ENCODE results near the gene DCHS1.

Gene DCHS1

DNA sequence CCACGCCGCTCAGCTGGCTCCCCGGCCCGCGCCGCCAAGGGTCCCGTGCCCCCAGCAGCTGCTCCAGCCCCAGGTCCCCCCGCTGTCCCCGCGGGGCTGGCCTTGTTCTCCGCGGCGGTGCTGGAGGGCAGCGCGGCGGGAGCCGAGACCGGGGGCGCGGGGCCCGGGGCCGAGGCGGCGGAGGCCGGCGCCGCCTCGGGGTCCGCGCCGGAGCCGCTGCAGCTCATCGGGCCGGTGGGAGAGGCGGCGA lies 43.7 kb downstream of the DCHS1 start:
- DNase-seq (ENCODE audit: low read depth), result no peak

- DNase-seq (ENCODE audit: low read depth), result no peak
Observed at GRCh38 chr11:6611092-6611962, 44.3 kb downstream of the DCHS1 start.

DNA sequence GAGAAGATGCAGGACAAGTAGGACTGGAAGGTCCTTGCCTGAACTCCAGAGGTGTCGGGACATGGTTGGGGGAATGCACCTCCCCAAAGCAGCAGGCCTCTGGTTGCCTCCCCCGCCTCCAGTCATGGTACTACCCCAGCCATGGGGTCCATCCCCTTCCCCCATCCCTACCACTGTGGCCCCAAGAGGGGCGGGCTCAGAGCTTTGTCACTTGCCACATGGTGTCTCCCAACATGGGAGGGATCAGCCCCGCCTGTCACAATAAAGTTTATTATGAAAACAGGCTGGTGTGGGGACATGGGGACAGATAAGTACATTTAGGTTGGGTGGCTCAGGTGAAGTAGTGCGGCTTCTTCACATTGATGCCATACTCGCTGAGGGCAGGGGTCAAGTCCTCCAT lies 45.0 kb downstream of the DCHS1 start:
- DNase-seq (ENCODE audit: low read depth), result no peak

GRCh38 chr11:6609502-6610015 lies 46.0 kb downstream of the DCHS1 start:
- DNase-seq (ENCODE audit: low read depth), result no peak

- no peak for DNase-seq (ENCODE audit: low read depth)
Observed at GRCh38 chr11:6608726-6609501, 46.7 kb downstream of the DCHS1 start.

DNA sequence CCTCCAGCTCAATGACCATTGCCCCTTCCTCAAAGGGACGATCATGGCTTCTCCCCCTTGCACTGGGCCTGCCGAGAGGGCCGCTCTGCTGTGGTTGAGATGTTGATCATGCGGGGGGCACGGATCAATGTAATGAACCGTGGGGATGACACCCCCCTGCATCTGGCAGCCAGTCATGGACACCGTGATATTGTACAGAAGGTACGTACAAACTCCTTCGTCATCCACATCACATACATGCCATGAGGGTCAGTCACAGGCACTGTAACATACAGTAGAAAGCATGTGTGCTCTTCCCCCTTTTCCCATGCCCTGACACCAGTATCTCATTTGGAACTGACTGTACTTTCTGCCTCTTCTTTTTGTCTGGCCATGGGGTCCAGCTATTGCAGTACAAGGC lies 47.6 kb downstream of the DCHS1 start:
- no peak for DNase-seq (ENCODE audit: low read depth)

DNA sequence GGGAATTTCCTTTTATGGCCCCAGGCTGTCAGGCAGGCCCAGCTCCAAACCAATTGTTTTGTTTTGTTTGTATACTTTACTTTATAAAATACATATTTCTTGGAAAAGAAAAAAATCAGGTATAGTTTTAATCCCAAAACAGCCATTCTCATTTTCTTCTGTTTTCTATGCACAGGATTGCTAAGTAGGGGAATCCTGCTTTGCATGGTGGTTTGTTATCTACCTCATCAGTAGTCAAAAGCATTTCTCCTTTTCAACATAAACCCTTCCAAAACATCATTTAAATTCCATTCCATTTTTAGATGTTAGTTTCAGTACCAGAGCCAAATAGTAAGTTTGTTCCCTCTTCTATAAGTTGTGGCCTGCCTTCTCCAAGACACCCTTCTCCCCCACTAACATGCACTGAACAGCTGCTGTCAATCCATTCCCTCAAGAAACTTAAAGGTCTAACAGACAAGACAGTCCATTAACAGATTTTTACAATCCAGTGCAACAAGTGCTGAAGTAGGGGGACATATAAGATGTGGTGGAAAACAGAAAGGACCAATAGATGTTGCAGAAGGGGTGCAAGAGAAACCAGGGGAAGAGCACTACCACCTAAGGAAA lies 48.3 kb downstream of the DCHS1 start:
- DNase-seq (ENCODE audit: low read depth), result no peak

- DNase-seq (ENCODE audit: low read depth), result peak; percentile 87
Observed at GRCh38 chr11:6606471-6607189, 49.0 kb downstream of the DCHS1 start.

DNA sequence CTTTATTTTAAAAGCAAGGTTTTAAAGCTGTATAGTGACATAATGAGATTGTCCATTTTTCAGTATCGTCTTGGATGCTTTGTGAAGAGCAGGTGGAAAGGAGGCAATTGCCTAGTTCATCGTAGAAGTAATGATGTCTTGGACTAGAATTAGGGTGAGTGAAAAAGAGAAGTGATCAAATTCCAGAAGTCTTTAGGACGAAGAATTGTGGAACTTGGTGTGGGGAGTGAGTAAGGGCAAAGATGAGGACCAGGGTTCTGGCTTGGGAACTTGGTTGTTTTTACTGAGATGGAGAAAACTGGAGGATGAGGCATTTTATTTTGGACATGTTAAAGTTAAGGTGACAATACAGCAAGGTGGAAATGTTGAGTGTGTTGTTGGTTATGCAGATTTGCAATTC lies 50.8 kb downstream of the DCHS1 start:
- DNase-seq (ENCODE audit: low read depth), result no peak

DNA sequence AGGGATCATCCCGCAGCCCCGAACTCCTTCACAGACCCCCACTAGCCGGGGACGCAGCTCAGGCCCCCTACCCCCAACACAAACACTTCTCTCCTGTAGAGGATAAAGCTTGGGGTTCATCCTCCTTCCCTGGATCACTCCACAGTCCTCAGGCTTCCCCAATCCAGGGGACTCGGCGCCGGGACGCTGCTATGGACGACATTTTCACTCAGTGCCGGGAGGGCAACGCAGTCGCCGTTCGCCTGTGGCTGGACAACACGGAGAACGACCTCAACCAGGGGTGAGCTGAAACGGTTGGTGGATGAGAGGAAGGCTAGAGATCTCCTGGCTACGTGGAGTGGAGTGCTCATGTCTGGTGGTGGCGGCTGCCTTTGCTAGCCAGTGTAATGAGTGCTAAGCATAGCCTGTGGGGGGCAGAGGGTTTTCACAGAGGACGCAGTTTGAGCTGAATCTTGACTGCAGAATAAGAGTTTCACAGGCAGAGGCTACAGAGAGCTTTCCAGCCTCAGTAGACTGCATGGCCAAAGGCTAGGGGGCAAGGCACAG lies 51.5 kb downstream of the DCHS1 start:
- no peak for DNase-seq (ENCODE audit: low read depth)

GRCh38 chr11:6603287-6604080 lies 52.1 kb downstream of the DCHS1 start, which contains the start of the genes ILK and RRP8:
ILK (plus strand) TSS chr11:6603774; CDS start chr11:6604272, 498 bp downstream.
RRP8 (minus strand) TSS chr11:6603616; CDS start chr11:6603502, 114 bp downstream.
- no peak for DNase-seq (ENCODE audit: low read depth)

DNA sequence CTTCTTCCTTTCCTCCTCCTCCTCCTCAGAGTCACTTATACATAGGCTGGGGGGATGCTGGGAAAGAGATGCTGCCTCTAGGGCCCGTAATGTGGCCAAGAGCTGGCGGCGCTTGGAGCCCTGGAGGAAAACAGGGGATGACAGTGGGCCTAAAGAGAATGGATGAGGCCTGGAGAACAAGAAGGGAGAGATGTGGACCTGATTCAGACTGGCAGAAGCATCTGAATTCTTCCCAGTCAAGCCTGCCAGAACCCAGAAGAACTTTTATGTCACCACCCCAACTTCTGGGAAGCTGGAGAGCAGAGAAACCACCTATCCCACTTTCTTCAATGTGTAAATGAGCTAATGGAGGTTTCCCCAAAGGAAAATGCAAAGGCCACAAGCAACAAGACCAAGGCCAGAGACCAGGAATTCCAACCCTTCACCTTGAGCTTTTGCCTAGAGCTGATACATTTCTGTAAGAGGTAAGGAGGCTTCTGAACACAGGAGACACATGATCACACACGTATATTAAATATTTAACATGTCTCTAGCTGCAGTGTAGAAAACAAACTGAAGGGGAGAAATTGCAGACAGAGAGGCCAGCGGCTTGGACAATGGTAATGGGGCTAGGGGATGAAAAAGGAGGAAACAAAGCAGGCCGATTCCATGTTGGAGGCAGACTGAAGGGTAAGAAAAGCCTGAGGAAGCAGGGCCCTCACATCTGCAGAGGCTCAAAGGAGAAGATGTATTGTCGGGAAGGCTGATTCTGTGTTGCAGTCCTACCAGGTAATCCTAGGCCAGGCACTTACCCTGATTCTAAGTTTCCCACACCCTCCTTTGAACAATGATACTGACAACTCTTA lies 53.3 kb downstream of the DCHS1 start:
- no peak for DNase-seq (ENCODE audit: low read depth)

DNA sequence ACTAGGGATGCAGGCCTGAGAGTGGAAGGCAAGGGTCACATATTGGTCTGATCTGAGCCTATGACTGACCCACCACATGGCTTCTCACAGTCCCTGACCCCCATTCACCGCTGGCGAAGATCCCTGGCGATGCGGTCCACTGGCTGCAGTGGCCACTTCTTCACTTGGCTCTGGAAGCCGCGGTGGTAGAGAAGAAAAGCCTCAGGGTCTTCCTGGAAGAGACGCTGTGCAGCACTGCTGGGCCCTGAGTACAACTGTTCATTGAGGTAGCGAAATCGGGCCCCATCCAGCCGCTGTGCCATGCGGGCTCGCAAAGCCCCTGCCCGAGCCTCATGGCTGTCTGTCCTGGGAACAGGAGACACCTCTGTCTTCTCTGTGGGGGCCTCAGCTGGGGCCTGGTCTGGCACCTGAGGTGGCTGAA lies 54.6 kb downstream of the DCHS1 start:
- no peak for DNase-seq (ENCODE audit: low read depth)

DNA sequence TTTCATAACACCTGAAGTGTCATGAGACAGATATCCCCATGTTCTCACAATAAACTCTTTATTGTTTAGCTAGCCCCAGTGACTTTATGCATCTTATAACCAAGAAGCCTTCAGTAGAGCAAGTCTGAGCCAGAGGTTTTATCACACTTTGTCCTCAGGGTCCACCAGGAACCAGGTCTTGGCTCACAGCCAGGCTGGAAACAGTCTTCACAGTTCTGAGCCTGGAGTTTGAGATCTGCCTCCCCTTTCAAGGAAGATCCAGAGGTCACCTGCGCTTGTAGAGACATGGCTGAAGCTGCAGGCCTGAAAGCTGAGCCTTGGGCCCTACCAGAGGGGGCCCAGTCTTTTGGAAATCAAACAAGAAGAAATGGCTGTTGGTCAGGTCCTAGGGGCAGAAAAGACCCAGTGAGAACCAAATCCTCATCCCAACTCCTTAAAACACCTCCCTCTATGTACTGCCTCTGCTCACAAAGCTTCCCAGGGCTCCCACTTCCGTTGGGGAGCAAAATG lies 55.7 kb downstream of the DCHS1 start:
- DNase-seq (ENCODE audit: low read depth), result no peak

GRCh38 chr11:6599449-6599848 lies 56.2 kb downstream of the DCHS1 start:
- no peak for DNase-seq (ENCODE audit: low read depth)

DNA sequence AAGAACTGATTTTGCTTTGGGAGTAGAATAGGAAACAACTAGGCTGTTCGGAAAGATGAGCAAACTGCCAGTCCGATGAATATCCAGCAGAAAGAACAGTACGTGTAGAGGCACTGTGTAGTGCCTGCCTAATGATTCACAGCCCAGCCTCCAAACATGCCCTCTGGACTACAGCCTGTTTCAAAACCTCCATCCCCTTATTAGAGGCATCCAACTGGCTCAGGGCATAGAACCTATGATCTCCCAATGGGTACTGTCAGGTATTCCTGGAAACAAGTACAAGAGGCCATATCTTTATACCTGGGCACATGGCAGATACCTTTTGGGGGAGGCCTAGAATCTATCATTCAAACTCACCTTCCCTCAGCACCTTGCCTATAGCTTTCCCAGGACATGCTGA lies 57.1 kb downstream of the DCHS1 start:
- DNase-seq (ENCODE audit: low read depth), result no peak

DNA sequence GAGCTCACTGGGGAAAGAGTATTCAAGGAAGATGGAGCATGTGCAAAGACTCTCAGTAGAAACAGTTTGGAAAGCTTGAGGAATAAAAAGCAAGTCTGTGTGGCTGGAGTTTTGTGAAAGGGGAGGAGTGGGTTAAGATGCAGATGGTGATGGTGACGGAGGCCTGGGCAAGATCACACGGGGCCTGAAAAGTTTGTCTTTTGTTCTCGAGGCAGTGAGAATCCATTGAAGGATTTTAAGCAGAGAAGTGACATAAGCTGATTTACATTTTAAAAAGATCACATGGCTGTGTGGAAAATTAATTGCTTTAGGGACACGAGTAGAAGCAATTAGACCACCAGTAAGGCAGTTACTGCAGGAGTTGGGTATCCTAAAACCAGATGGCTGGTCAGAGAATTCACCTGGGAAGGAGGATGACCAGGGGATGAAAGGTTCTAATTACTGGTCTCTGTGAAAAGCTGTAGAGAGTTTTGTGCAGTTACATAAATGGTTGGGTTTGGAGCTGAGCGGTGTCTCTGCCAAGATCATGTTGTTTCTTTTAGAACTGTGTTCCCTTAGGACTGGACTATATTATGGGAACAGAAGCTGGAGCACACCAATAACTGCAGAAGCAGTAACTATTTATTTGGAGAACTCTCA lies 59.3 kb downstream of the DCHS1 start:
- DNase-seq (ENCODE audit: low read depth), result no peak

GRCh38 chr11:6594142-6594768 lies 61.4 kb downstream of the DCHS1 start:
- no peak for DNase-seq (ENCODE audit: low read depth)

- DNase-seq (ENCODE audit: low read depth), result no peak
Observed at GRCh38 chr11:6588018-6588417, 67.6 kb downstream of the DCHS1 start.

All from non-pigmented ciliary epithelial cell (primary cell).